ENCODE results near the gene MME. TPM values are rescaled to one million over a fixed set of nuclear protein-coding genes. Genes with fewer than 3 reads are reported as not detected.

Gene MME
- total RNA-seq, 2 donors from 2014 or later = 30.2 to 31.9 TPM

DNA sequence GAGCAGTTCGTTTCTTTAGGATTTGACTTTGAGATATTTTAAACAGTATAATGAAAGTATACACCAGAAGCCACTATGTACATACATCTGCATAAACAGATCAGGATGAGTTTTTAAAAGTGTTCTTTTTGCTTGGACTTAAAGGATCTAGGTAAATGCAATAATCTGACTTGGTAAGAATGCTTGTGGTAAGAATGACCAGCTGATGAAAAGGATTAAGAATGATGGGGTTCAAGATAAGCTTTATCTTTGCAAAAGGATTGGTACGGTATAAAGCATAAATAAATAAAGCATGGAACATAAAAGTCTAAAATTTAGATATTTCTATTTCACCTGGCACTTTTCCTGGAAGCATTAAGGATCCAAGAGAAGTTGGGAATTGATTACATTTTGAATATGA, 9.8 kb upstream of the MME start:
- Mint-ChIP-seq H3K4me1 (no peaks in the 10 kb centered on the region), H3K9me3 (peaks cover 2% of the 10 kb centered on the region), H3K27ac (no peak overlapping the region), H3K4me3 (no peak overlapping the region), H3K36me3 (ENCODE audit: low read depth) (no peaks in the 10 kb centered on the region), H3K27me3 (ENCODE audit: insufficient read depth) (no peaks in the 10 kb centered on the region)
- no peaks in the 10 kb centered on the region for H3K9me3 ChIP-seq (ENCODE audit: control insufficient read depth, low read length)
- no peak for DNase-seq
- no peaks in the 10 kb centered on the region for H3K4me1 ChIP-seq (ENCODE audit: control insufficient read depth, insufficient read depth, low read length)
- no peaks in the 10 kb centered on the region for H3K27me3 ChIP-seq (ENCODE audit: control insufficient read depth, insufficient read depth, low read length, poor library complexity, severe bottlenecking)
- H3K27ac ChIP-seq (ENCODE audit: low read depth, low read length) = no peak overlapping the region
- 86% methylated on average over 1 of the region's 2 CpGs; no CpG with 5 or more reads in 1 of the 2 experiments for WGBS, 2 experiments (ENCODE audit: insufficient coverage in 1 of 2, insufficient read length in 1 of 2)
- no peak overlapping the region for H3K4me3 ChIP-seq (ENCODE audit: low read length)
- no peaks in the 10 kb centered on the region for H3K36me3 ChIP-seq (ENCODE audit: control insufficient read depth, insufficient read depth, low read length)
- H3K9ac ChIP-seq (ENCODE audit: extremely low read depth, low read length, poor library complexity, severe bottlenecking) = no peak overlapping the region
- TF ChIP-seq, protein P1, sequence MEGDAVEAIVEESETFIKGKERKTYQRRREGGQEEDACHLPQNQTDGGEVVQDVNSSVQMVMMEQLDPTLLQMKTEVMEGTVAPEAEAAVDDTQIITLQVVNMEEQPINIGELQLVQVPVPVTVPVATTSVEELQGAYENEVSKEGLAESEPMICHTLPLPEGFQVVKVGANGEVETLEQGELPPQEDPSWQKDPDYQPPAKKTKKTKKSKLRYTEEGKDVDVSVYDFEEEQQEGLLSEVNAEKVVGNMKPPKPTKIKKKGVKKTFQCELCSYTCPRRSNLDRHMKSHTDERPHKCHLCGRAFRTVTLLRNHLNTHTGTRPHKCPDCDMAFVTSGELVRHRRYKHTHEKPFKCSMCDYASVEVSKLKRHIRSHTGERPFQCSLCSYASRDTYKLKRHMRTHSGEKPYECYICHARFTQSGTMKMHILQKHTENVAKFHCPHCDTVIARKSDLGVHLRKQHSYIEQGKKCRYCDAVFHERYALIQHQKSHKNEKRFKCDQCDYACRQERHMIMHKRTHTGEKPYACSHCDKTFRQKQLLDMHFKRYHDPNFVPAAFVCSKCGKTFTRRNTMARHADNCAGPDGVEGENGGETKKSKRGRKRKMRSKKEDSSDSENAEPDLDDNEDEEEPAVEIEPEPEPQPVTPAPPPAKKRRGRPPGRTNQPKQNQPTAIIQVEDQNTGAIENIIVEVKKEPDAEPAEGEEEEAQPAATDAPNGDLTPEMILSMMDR (conservative IDR thresholded peaks at IDR 0.05) = no peak

DNA sequence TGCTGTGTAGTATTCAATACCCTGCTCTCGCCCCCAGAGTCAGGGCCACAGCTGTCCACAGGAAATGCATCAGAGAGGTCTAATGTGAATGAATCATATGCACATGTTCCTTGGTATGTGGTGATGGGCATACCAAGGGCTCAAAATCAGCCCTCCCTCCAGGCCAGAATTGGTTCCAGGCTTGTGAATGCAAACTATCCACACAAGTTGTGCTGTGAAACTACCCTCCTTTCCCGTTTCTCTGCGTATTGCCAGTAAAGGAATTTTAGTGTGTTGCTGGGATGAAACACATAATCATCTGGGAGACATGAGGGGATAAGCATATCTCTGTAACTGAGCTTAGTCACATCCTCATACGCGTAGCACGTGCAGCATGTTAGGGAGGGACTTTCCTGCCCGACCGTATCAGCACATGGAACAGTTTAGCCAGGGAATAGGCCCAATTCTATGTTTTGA, 9.2 kb upstream of the MME start:
- H3K9ac ChIP-seq (ENCODE audit: extremely low read depth, low read length, poor library complexity, severe bottlenecking) = no peak overlapping the region
- Mint-ChIP-seq H3K4me1 (no peaks in the 10 kb centered on the region), H3K9me3 (peaks cover 5% of the 10 kb centered on the region), H3K27me3 (ENCODE audit: insufficient read depth) (no peaks in the 10 kb centered on the region), H3K27ac (no peak overlapping the region), H3K36me3 (ENCODE audit: low read depth) (no peaks in the 10 kb centered on the region), H3K4me3 (no peak overlapping the region)
- TF ChIP-seq, protein P1 (conservative IDR thresholded peaks at IDR 0.05) = no peak
- H3K4me1 ChIP-seq (ENCODE audit: control insufficient read depth, insufficient read depth, low read length) = no peaks in the 10 kb centered on the region
- H3K36me3 ChIP-seq (ENCODE audit: control insufficient read depth, insufficient read depth, low read length) = no peaks in the 10 kb centered on the region
- 92 to 97% methylated on average over 6 to 8 of the region's 8 CpGs for WGBS, 2 experiments (ENCODE audit: insufficient coverage in 1 of 2, insufficient read length in 1 of 2)
- H3K4me3 ChIP-seq (ENCODE audit: low read length) = no peak overlapping the region
- H3K27ac ChIP-seq (ENCODE audit: low read depth, low read length) = no peak overlapping the region
- DNase-seq = no peak
- no peaks in the 10 kb centered on the region for H3K9me3 ChIP-seq (ENCODE audit: control insufficient read depth, low read length)
- no peaks in the 10 kb centered on the region for H3K27me3 ChIP-seq (ENCODE audit: control insufficient read depth, insufficient read depth, low read length, poor library complexity, severe bottlenecking)

DNA sequence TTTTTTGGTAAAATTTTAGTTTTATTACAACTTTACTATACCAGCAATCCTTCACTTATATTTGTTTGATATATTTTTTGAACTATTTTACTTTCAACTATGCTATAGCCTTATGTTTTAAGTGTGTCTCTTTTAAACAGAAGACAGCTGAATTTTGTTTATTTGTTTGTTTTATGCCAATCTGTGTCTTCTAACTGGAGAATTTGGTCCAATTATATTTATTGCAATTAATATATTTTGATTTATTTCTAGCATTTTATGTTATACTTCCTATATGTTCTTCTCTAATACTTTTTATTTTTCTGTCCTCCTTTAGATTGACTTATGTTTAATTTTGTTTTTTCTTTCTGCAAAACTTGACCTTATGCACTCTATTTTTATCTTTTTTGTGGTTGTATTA, 4.9 kb upstream of the MME start:
- Histone ChIP-seq H3K9me3 (ENCODE audit: control insufficient read depth, low read length) (no peaks in the 10 kb centered on the region), H3K4me1 (ENCODE audit: control insufficient read depth, insufficient read depth, low read length) (no peaks in the 10 kb centered on the region), H3K4me3 (ENCODE audit: low read length) (no peak overlapping the region), H3K36me3 (ENCODE audit: control insufficient read depth, insufficient read depth, low read length) (no peaks in the 10 kb centered on the region), H3K9ac (ENCODE audit: extremely low read depth, low read length, poor library complexity, severe bottlenecking) (no peak overlapping the region), H3K27ac (ENCODE audit: low read depth, low read length) (no peak overlapping the region), H3K27me3 (ENCODE audit: control insufficient read depth, insufficient read depth, low read length, poor library complexity, severe bottlenecking) (peaks cover 12% of the 10 kb centered on the region)
- TF ChIP-seq, protein P1 (conservative IDR thresholded peaks at IDR 0.05) = no peak
- Mint-ChIP-seq H3K27ac (no peak overlapping the region), H3K27me3 (ENCODE audit: insufficient read depth) (peaks cover 21% of the 10 kb centered on the region), H3K9me3 (peaks cover 6% of the 10 kb centered on the region), H3K4me3 (no peak overlapping the region), H3K4me1 (peaks cover 7% of the 10 kb centered on the region), H3K36me3 (ENCODE audit: low read depth) (no peaks in the 10 kb centered on the region)
- no peak for DNase-seq
